Fibroblast of the aortic adventitia (primary cell): ENCODE measurements around the gene SOX8. TPM values are rescaled to one million over a fixed set of nuclear protein-coding genes. Genes with fewer than 3 reads are reported as not detected.

Experiments used
- DNase-seq: peaks from one replicate; pipeline ENCODE4 v3.0.0-alpha.2; 2010; ENCODE audit warnings: low read depth
- H3K4me3 ChIP-seq: 2 replicates; pipeline ENCODE4 v1.5.1; 2011; ENCODE audit warnings: low read depth, mild to moderate bottlenecking, control low read depth, low read length, moderate library complexity
- CTCF ChIP-seq: IDR thresholded peaks from 2 replicates; pipeline ENCODE4 v1.5.1; 2011; ENCODE audit warnings: mild to moderate bottlenecking, low read length, control low read depth, inconsistent platforms; ENCODE audit not compliant: insufficient read depth
- total RNA-seq: library from RNA; depleted of rRNA; stranded (reverse); fragments of >200 nt; gene quantifications from 2 replicates; pipeline ENCODE4 v1.2.3, GENCODE V29; 2012; ENCODE audit warnings: low replicate concordance

Gene SOX8
- total RNA-seq, 1 donor = 0.09 TPM

- no peak for DNase-seq
- no peak overlapping the region for H3K4me3 ChIP-seq
- TF ChIP-seq CTCF = no peak
These were observed 5.5 kb downstream of the SOX8 start for GRCh38 chr16:986925-987582.

GRCh38 chr16:987906-988305, 6.3 kb downstream of the SOX8 start:
- no peak overlapping the region for H3K4me3 ChIP-seq
- no peak for TF ChIP-seq CTCF
- no peak for DNase-seq

GRCh38 chr16:988471-989353, 7.1 kb downstream of the SOX8 start:
- no peak for DNase-seq
- H3K4me3 ChIP-seq = no peak overlapping the region
- TF ChIP-seq CTCF = no peak

GRCh38 chr16:989354-989814, 7.8 kb downstream of the SOX8 start:
- no peak for DNase-seq
- H3K4me3 ChIP-seq = no peak overlapping the region
- TF ChIP-seq CTCF = no peak

- no peak for DNase-seq
- no peak for TF ChIP-seq CTCF
- no peak overlapping the region for H3K4me3 ChIP-seq
These were observed 9.1 kb downstream of the SOX8 start for GRCh38 chr16:990516-991291.

GRCh38 chr16:991345-991744, 9.8 kb downstream of the SOX8 start:
- no peak for TF ChIP-seq CTCF
- DNase-seq = no peak
- H3K4me3 ChIP-seq = no peak overlapping the region
